Stimulated activated CD4-positive, alpha-beta T cell treated with anti-CD3 and anti-CD28 coated beads, Interleukin-1b, Interleukin-23, amount 100 ng/mL, for 24 hours (primary cell): ENCODE results near the gene RNF175.

ENCODE experiments used
- DNase-seq, 4 experiments: peaks; one replicate each; pipeline ENCODE4 v3.0.0-alpha.2; 2020; ENCODE audit warnings: low read depth in 4 of 4, low spot score in 1 of 4

RNF175 gene

DNA sequence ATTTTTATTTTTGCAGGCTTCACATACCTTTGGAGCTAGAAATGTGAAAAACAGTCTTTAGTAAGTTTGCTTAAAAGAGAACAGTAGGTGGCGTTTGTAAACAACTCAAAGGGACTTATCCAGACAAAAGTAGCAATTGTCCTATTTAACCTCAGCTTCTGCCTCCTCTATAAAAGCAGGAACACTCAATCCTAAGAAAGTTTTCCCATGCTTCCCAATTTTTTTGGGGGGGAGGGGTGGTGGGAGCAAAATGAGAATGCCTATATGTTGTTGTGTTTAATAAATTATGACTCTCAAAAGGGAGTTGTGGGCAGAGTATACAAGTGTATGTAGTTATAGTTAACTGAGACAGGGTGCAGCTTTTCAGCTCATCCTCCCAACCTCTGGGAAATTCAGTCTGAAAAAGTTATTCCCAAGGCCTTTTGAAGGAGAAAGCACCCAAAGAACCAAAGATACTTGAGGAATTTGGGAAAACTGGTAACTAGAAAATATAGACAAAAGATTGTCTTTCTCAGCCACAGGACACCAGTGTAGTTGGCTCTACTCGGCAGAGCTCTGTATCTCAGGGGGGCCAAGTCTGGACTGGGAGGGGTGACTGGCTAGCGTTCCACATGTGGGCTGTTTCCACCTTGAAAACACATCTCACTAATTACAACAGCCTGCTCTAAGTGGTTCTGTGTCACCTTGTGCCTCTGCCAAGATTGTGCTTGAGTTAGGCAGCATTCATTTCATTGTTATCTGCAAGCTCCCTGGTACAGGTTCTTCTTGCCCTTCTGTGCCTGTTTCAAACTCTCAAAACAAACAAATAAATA lies 26.3 kb upstream of the RNF175 start:
- DNase-seq: no peak

DNA sequence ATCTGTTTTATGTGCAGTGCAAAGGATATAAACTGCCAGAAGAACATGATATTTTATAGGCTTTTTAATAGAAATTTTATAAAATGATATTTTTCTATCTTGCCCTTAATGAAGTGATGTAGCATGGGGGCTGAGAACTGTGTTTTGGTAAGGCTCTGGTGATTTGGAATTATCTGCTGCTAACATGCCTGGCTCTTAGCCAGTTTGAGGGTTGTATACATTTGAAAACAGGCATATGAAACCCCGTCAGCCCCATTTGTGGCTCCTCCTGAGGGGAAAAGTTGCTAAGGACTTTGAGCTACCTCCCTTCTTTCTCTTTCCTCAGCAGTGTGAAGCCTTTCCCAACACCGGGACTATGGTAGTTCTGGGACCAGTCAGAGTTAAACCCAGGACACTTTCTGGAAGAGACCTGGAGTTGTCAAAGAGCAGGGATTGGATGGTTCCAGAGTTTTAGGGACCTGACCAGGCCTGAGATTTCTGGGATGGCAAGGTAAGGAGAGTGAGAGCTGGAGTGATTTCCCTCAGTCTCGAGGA lies 24.4 kb upstream of the RNF175 start:
- DNase-seq: no peak

DNA sequence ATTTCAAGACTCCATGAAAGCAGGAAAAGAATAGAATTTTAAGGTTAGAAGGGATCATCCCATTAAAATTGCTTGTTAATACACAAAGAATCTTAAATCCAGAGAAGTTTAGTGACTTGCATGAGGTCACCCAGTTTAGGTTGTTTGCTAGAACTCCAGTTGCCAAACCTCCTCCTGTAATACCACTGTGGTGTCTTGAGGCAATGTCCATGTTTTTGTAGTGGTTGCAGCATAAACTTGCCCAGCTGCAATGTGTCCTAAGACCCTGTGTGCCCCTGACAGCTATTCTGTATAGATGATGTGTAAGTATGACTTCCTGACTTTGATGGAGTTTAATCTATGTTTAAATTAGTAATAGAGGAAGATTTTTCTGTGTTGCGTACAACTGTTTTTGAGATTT lies 22.8 kb upstream of the RNF175 start:
- DNase-seq: no peak

DNA sequence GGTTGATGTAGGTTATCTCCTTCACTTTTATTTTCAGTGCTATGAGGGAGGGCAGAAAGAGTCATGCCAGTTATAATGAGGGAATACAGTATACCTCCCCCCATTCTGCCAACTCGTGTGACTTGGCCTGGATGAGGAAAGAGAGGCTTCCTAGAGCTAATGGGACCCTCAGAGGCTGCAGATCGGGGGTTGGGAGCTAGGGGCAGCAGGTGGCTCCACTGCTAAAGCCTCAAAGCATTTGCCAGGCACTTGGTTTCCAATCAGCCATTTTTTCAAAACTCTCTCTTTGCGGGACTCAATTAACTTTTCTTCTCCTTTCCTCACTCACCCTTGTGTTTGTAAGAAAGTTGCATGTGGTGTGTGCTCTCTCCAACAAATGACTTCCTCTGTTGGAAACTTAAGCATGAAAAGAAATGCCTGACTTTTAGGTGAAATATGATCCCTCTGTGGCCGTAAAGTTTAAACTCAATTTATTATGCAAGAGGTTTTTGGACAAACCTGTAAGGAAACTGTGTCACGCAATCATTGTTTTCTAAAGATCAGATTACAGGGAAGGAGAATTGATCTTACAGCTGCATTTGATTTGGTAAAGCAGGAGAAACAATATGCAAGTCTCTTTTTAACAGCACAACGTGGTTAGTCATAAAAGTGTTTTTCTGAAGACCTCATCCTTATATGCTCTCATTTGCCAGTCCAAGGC lies 22.0 kb upstream of the RNF175 start:
- no peak for DNase-seq

DNA sequence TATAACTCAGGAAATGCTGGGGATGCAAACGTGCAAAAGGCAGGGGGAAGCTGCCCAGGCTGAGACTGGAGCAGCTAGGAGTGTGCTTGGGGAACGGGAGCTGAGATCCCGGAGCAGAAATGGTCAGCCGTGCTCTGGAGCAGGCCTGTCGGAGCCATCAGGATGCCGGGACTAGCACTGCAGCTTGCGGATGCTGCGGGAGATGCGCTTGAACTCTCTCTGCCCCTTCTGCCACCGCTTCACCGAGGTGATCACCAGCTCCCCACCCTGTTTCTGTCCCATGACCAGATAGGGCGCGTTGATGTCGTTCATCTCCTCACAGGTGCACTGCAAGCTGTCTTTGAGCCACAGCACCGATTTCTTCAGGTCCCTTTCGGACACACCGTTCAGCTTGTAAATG lies 21.5 kb upstream of the RNF175 start:
- DNase-seq: no peak

DNA sequence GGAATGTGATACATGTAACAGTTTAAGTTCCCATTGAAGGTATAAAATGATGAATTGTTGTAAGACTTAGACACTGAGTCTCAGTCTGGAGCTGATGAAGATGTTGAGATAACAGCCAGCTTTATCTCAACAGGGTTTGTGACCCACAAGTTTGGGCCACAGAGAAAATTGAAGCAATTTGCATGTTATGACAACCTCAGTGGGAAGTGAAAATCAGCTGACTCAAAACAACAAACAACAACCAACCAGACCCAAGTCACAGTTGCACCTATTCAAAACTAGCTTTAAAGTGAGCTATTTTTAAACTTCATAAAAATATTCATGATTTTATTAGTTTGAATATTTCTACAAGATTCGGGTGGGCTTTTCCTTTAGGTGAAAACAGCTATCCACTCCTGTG lies 21.1 kb upstream of the RNF175 start:
- no peak for DNase-seq

DNA sequence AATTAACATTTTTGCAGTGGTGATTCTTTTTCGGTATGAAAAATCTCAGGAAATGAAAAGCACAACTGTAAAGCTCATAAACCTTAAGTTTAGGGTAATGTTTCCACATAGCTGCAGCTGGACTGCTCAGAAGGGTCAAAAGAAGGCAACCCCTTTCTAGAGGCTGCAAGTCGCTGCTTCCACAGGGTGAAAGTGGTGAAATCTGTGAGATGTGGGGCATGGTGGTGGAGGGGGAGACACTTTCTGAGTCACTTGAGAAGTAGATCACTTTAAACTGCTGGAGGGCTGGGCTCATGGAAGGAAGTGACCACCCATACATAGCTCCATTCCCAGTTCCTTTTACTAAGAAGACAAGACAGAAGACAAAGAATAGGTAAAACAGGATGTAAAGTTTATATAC lies 20.4 kb upstream of the RNF175 start:
- DNase-seq: no peak

DNA sequence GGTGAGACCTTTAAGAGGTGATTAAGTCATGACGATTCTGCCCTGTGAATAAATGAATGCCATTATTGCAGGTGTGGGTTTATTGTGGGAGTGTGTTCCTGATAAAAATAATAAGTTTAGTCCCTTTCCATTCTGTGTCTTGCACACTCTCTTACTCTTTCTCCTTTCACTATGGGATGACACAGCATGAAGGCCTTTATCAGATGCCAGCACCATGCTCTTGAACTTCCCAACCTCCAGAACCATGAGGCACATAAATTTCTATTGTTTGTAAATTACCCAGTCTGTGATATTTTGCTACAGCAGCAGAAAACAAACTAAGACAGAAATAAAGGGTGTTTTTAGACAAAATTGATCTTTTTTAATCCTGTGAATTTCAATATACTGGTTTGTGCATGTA lies 18.6 kb upstream of the RNF175 start:
- DNase-seq: no peak

DNA sequence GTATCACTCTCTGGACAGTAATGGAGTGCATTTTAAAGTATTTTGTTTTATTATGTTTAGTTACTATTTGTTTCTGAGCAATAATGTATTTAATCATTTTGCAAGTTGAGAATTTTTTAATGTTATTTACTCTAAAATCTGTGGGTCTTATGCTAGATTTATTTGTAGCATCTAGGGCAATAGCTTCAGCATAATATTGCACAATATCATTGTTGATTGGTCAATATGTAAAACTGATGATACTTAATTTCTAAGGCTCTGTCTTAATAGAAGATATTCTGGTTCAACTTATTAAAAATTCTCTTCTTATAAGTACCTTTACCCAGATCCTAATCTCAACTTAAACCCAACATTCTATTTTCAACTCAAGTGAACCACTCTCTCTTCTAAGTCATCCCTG lies 17.6 kb upstream of the RNF175 start:
- DNase-seq: no peak

DNA sequence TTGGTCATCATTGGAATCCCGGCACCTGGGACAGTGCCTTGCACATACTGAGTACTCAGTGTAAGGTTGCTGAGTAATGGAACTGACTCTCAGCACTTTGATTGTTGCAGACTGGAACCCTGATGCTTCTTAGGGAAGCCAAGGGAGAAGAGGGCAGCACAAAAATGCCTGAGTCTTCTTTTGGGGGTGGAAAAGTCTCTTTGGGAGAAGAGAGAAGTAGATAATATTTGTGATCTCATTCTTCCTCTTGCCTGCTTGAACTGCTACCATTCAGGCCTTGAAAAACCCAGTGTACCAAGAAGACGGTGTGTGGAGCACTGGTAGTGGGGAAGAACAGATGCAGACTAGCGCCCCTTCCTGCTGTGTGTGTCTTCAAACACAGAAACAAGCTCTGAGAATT lies 16.8 kb upstream of the RNF175 start:
- DNase-seq: no peak

DNA sequence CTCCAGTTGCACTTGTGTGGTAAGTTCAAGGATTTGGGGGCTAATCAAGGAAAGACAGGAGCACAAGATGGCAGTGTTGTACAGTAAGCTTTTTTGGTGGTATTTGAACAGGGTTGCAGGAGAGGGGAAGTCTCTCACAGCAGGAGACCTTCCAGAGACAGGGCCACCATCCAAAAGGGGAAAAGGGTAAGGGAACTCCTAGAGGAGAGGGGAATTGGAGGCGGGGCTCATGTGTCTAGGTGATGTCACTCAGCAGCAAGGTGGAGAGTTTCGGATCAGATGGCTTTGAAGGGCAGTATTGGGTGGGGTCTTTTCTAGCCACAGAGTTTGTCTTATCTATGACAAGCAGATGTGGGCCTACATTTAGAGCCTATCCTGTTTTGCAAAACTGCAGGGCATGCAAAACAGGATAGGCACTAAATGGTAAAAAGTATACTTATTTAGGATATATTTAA lies 13.4 kb upstream of the RNF175 start:
- DNase-seq: no peak

DNA sequence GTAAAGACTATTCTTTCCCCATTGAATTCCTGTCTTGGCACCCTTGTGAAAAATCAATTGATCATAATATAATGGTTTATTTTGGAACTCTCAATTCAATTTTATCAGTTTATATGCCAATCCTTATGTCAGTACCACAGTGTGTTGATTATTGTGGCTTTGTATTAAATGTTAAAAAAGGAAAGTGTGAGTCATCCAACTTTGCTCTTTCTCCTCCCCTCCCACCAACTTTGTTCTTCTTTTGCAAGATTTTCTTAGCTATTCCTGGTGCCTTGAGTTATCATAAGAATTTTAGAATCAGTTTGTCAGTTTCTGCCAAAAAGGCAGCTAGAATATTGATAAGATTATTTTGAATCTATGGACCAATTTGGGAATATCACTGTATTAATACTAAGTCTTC lies 11.2 kb upstream of the RNF175 start:
- DNase-seq: no peak

DNA sequence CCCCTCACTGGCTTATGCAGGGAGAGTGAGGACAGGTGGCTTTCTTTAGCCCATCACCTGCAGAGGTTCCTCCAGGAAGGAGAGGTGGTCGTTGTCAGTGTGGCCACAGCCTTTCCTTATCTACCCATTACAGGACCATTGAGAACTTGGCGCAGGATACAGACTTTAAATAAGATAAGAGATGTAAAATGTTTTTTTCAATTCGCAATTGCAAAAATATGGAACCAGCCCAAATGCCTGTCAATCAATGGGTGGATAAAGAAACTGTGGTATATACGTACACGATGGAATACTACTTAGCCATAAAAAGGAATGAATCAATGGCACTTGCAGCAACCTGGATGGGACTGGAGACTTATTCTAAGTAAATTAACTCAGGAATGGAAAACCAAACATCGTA lies 6.9 kb upstream of the RNF175 start:
- no peak for DNase-seq

DNA sequence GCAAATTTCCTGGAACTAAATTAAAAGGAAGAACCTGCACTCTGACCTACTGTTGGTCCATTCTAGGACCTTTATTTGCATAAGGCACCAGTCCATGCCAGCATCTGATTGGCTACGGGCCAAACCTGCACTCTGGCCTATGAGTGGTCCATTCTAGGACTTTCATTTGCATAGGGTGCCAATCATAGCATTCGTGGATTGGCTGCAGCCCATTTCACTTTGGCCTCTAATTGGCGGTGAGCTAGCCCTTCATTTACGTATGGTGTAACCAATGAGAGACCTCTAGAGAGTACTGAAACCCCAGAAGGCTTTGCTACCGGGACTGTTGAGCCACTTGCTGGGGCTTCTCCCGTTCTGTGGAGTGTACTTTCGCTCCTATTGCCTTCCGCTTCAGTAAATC lies 6.1 kb upstream of the RNF175 start:
- DNase-seq: no peak

DNA sequence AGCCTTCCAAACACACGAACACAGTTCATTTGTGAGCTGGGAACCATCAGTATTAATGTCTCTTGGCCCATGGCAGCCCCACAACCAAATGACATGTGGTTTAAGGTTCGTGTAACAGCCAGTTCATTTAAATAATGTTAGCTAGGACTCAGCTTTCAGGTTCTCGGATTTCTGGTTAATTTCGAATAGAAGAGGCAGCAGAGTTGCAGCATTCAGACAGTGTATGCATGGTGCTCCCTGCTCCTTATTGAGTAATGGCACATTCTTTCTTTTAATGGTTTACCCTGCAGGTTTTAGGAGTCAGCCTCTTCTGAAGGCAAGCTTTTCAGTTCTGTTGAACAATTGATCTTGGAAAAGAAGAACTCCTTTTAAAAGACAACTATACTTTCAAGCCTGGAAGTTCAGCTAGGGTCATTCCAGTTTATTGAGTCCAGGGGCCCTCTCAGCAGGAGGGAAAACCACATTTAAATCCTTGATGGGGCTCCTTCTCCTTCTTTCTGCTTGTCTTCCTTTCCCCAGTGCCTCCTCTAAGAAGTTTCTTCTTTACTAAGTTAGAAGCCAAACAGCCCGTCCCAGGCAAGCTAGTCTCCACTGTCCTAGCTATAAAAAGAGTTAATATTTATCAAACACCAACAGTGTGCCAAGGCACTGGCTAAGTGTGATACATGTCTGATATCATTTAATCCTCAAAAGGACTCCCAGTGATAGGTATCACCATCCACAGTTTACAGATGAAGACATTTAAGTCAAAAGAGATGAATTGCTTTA lies 5.0 kb upstream of the RNF175 start:
- DNase-seq: no peak

DNA sequence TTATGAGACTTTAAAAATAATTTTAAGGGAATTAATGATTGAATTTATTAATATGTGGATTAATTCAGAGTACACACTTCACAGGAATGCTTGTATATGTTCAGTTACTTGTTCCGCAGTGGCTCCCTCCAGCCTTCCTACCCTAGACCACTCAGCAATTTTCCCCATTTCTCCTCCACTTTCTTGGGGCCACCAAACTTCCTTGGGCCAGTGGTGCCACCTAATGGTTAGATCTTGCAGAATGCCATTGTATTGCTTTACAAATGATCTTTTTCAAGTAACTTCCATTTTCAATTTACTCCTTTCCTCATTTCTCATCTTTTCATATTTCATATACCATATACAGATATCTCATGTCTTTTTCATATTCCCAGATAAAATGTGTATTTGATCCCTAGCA lies 3.6 kb upstream of the RNF175 start:
- no peak for DNase-seq

DNA sequence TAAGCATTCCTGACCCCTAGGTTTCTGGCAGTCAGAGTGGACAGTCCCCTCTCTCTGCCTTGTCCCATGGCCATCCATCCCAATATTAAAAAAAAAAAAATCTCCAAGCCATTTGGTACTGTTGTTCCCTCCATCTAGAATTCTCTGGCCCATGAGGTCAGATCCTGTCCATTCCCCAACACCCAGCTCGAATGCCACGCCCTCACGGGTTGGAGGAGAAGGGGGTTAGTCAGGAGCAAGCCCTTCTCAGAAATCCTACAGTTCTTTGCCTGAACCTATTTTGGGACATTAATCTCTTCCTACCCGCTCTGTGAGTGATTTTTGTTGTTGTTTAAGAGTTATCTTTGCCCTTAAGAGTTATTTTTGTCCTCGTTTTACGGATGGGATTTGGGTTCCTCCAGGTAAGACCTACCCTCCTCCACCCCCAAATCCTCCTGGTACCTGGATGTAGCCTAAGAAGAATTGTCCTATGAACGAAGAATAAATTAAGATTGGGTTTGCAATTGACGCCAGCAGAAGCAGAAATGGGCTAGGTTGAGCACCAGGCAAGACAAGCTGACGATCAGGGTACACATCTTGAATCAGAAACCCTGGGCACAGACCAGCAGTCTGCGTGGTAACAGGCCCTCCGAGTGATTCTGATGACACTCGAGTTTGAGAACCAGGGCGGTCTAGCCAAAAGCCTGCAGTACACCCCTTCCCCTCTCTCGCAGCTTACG lies 977 bp downstream of the RNF175 start:
- no peak for DNase-seq

DNA sequence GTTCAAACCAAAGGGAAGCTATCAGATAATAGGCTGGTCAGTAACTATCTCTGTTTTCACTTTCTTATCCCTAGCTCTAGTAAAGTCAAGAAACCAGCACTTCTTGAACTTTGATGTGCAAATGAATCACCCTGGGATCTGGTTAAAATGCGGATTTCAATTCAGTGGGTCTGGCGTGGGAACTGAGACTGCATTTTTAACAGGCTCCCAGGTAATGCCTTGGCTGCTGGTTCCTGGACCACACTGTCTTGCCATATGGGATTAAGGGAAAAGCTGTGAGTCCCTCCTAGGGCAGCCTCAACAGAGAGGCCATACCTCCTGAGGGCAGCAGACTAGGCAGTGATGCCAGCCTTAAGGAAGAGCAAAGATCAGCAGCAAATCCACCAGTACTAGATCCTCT lies 1.7 kb downstream of the RNF175 start:
- no peak for DNase-seq

DNA sequence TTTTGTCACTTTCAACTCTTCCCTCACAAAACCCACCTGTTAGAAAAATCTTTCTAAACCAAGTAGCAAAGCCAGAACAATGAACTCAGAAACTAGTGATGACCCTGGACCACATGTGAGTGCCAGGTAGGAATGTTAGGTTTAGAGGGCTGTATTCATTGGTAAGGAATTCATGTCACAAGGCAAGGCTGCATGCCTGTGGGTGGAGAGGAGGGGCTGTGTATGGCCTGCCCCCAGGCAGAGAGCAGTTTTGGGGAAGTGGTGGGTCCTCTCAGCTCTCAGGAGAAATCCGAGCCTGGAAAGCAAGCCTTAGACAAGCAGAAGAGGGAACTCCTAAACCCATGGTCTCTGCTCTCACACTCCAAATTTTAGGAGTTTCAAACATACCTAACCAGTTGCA lies 2.4 kb downstream of the RNF175 start:
- no peak for DNase-seq

DNA sequence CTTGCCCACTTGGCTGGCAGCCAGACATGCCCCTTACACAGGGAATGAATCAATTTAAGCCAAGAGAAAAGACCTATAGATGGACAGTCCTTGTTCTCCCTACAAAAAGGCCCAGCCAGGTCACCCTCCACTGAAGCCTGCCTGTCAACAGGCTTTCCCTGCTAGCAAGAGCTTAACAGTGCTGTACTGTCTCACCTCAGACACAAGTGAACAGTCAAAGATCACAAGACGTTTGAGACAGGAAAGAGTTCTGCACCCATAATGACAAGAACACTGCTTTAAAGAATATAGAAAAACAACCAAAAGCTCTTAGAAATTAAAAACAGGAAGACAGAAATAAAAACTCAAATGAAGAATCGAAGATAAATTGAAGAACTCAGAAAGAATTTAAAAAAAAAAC lies 4.6 kb downstream of the RNF175 start:
- no peak for DNase-seq

DNA sequence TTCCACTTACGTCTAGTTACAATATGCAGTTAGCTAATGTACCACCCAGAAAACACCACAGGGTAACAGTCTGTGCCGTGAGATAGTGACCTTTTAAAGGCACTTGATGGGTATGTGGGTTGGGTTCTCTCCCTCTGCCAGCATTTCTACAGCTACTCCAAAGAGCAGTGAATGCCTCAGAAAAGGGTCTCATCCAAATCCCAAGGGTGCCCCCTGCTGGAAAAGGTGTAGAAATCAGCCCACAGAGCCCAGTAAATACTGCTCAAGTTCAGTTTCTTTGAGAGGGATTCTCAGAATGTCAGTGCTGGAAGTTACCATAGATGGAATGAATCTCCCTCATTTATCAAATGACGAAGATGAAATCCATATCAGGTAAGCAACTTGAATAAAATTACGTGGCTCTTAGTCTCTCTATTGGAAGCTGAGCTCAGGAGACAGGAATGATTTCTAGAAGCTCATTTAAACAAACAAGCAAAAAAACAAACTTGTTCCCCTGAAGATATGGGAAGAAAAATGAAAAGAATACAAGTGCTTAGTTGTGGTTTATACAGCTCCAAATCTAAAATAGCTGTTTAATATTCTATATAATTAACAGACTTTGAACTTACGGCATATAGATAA lies 9.5 kb downstream of the RNF175 start:
- peak; percentile 42 to 50 (median 44) for DNase-seq
